GM13976 (cell line): ENCODE measurements around the gene DPH3.

ENCODE experiments used
- DNase-seq: peaks from one replicate; pipeline ENCODE4 v3.0.0; 2012; ENCODE audit warnings: low spot score
- CTCF ChIP-seq: IDR thresholded peaks from 2 replicates; pipeline ENCODE4 v1.5.1; 2012; ENCODE audit warnings: borderline replicate concordance, mild to moderate bottlenecking; ENCODE audit not compliant: insufficient read depth; ENCODE audit errors: extremely low read depth, missing control alignments, control extremely low read depth
- in situ Hi-C: fragments of 300-500 bp; cut with MboI; formaldehyde crosslinking; loops from one replicate; pipeline ENCODE4 v1.12.0; 2022; ENCODE audit warnings: low sequenced_read_pairs, mixed read lengths, inconsistent platforms; ENCODE audit not compliant: unreplicated experiment

The DPH3 gene

GRCh38 chr3:16216373-16216935 is 48.3 kb downstream of the DPH3 start:
- in situ Hi-C loops, result no loop called here
- no peak for TF ChIP-seq CTCF
- DNase-seq, result no peak

- no peak for DNase-seq
- in situ Hi-C loops, result no loop called here
- no peak for TF ChIP-seq CTCF
These were observed 50.4 kb downstream of the DPH3 start for GRCh38 chr3:16214366-16214765.

- no peak for TF ChIP-seq CTCF
- no peak for DNase-seq
- in situ Hi-C loops, result no loop called here
These were observed 53.4 kb downstream of the DPH3 start for GRCh38 chr3:16211176-16211904.
